ENCODE data around the gene HPSE2.

GRCh38 chr10:98456043-98456570 is 779.5 kb downstream of the HPSE2 start:
- TF ChIP-seq, protein P1, sequence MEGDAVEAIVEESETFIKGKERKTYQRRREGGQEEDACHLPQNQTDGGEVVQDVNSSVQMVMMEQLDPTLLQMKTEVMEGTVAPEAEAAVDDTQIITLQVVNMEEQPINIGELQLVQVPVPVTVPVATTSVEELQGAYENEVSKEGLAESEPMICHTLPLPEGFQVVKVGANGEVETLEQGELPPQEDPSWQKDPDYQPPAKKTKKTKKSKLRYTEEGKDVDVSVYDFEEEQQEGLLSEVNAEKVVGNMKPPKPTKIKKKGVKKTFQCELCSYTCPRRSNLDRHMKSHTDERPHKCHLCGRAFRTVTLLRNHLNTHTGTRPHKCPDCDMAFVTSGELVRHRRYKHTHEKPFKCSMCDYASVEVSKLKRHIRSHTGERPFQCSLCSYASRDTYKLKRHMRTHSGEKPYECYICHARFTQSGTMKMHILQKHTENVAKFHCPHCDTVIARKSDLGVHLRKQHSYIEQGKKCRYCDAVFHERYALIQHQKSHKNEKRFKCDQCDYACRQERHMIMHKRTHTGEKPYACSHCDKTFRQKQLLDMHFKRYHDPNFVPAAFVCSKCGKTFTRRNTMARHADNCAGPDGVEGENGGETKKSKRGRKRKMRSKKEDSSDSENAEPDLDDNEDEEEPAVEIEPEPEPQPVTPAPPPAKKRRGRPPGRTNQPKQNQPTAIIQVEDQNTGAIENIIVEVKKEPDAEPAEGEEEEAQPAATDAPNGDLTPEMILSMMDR (conservative IDR thresholded peaks at IDR 0.05): no peak
- TF ChIP-seq EZH2 (IDR thresholded peaks at IDR 0.05; ENCODE audit: low read depth): no peak

All from PC-9 (cell line).